SK-N-SH (cell line): ENCODE results near the gene EFCAB6. TPM values are rescaled to one million over a fixed set of nuclear protein-coding genes. Genes with fewer than 3 reads are reported as not detected.
A peak's percentile ranks its signal among the peaks of the same experiment; 100 is the strongest.

Experiments used
- CTCF ChIA-PET: fragments of 300-600, 350-600 bp; formaldehyde crosslinking; extraction: SDS; loops from one replicate; lab custom pipeline; 2021; lab: Yijun Ruan, JAX
- POLR2A ChIA-PET: fragments of 350-600 bp; sonication (Branson Sonifier 250); formaldehyde crosslinking; extraction: SDS; loops from one replicate; lab custom pipeline; 2020; ENCODE audit warnings: antibody characterized with exemption, inconsistent platforms; lab: Yijun Ruan, JAX
- DNase-seq: peaks from one replicate; pipeline ENCODE4 v3.0.0; 2012
- H2AFZ ChIP-seq: fragments of 200-600 bp; sonication (generic); 2 replicates; pipeline ENCODE4 v1.8.1; 2016; ENCODE audit warnings: antibody characterized with exemption, mild to moderate bottlenecking, low read depth
- H3F3A ChIP-seq: fragments of 200-600 bp; sonication (generic); replicated peaks from 2 replicates; pipeline ENCODE3; 2016; ENCODE audit warnings: antibody characterized with exemption, mild to moderate bottlenecking; ENCODE audit not compliant: insufficient read depth
- H3K27ac ChIP-seq, 2 experiments: fragments of 200-500 bp in 1 of 2; fragments of 200-600 bp in 1 of 2; sonication (Bioruptor generic) in 1 of 2; sonication (generic), shearing (Covaris generic) in 1 of 2; 2 replicates each; pipeline versions ENCODE4 v1.5.1 to v1.6.1; 2014 to 2016; ENCODE audit warnings: low read depth in 2 of 2, inconsistent platforms in 1 of 2, low read length in 1 of 2, mild to moderate bottlenecking in 1 of 2, mixed read lengths in 1 of 2
- H3K27me3 ChIP-seq: fragments of 200-600 bp; sonication (generic), shearing (Covaris generic); 2 replicates; pipeline ENCODE4 v1.6.1; 2016; ENCODE audit warnings: mixed run types; ENCODE audit not compliant: insufficient read depth
- H3K36me3 ChIP-seq, 2 experiments: fragments of 200-500 bp in 1 of 2; fragments of 200-600 bp in 1 of 2; sonication (Bioruptor generic) in 1 of 2; sonication (generic) in 1 of 2; replicated peaks in 1 of 2; 2 replicates each; pipeline versions ENCODE3 to v1.5.1; 2014 to 2016; ENCODE audit warnings: low read length in 1 of 2, mild to moderate bottlenecking in 1 of 2; ENCODE audit not compliant: insufficient read depth in 2 of 2, control insufficient read depth in 1 of 2
- H3K4me1 ChIP-seq, 2 experiments: fragments of 200-500 bp in 1 of 2; fragments of 200-600 bp in 1 of 2; sonication (Bioruptor generic) in 1 of 2; sonication (generic), shearing (Covaris generic) in 1 of 2; 2 replicates each; pipeline versions ENCODE4 v1.5.1 to v1.6.1; 2014 to 2016; ENCODE audit warnings: low read depth in 1 of 2, low read length in 1 of 2, mixed run types in 1 of 2; ENCODE audit not compliant: insufficient read depth in 2 of 2, control insufficient read depth in 1 of 2
- H3K4me2 ChIP-seq: fragments of 200-600 bp; sonication (generic), shearing (Covaris generic); 2 replicates; pipeline ENCODE4 v1.6.1; 2017; ENCODE audit warnings: mixed run types
- H3K4me3 ChIP-seq, 2 experiments: fragments of 200-500 bp in 1 of 2; fragments of 200-600 bp in 1 of 2; sonication (Bioruptor generic) in 1 of 2; sonication (generic), shearing (Covaris generic) in 1 of 2; 2 replicates each; pipeline versions ENCODE4 v1.5.1 to v1.8.1; 2014 to 2016; ENCODE audit warnings: low read depth in 2 of 2, inconsistent platforms in 1 of 2, low read length in 1 of 2, mild to moderate bottlenecking in 1 of 2, mixed read lengths in 1 of 2, moderate library complexity in 1 of 2
- H3K79me2 ChIP-seq: fragments of 200-600 bp; sonication (generic); 2 replicates; pipeline ENCODE4 v1.8.1; 2017; ENCODE audit warnings: mild to moderate bottlenecking; ENCODE audit not compliant: insufficient read depth
- H3K9ac ChIP-seq: fragments of 200-600 bp; sonication (generic); 2 replicates; pipeline ENCODE4 v1.6.1; 2017; ENCODE audit warnings: mixed run types
- H3K9me2 ChIP-seq: fragments of 200-600 bp; sonication (generic); 2 replicates; pipeline ENCODE4 v1.6.1; 2017; ENCODE audit warnings: mixed run types
- H3K9me3 ChIP-seq: fragments of 200-600 bp; sonication (generic); 2 replicates; pipeline ENCODE4 v1.6.1; 2017; ENCODE audit warnings: mixed run types, mild to moderate bottlenecking, moderate library complexity
- H4K20me1 ChIP-seq: fragments of 200-600 bp; sonication (generic); 2 replicates; pipeline ENCODE4 v1.6.1; 2017; ENCODE audit warnings: mild to moderate bottlenecking, mixed run types; ENCODE audit not compliant: insufficient read depth
- EZH2phosphoT487 ChIP-seq: fragments of 200-600 bp; sonication (generic); IDR thresholded peaks from 2 replicates; pipeline ENCODE4 v1.6.1; 2017; ENCODE audit warnings: low read depth, mixed run types, mild to moderate bottlenecking, antibody characterized with exemption, moderate library complexity, borderline replicate concordance
- GATA2 ChIP-seq: sonication (generic); formaldehyde crosslinking; IDR thresholded peaks from 2 replicates; pipeline ENCODE4 v1.5.0; 2020; ENCODE audit warnings: mild to moderate bottlenecking, missing genetic modification reagents
- MXI1 ChIP-seq: IDR thresholded peaks from 2 replicates; pipeline ENCODE4 v1.6.1; 2012; ENCODE audit warnings: mild to moderate bottlenecking, low read depth, low read length, improper control_type of control experiment
- NFIC ChIP-seq: IDR thresholded peaks from 2 replicates; pipeline ENCODE4 v1.4.0; 2012; ENCODE audit warnings: borderline replicate concordance
- POLR2AphosphoS5 ChIP-seq: IDR thresholded peaks from 2 replicates; pipeline ENCODE4 v1.6.1; 2012; ENCODE audit warnings: low read depth, low read length
- RFX5 ChIP-seq: IDR thresholded peaks from 2 replicates; pipeline ENCODE4 v1.6.1; 2012; ENCODE audit warnings: mild to moderate bottlenecking, improper control_type of control experiment, low read length
- SMC3 ChIP-seq: IDR thresholded peaks from 2 replicates; pipeline ENCODE4 v1.6.1; 2012; ENCODE audit warnings: low read depth, low read length, improper control_type of control experiment
- TCF12 ChIP-seq: IDR thresholded peaks from 2 replicates; pipeline ENCODE4 v1.4.0; 2012
- YY1 ChIP-seq: IDR thresholded peaks from 2 replicates; pipeline ENCODE4 v1.4.0; 2012; ENCODE audit warnings: low read depth, mild to moderate bottlenecking
- WGBS: methylation state at CpG from one replicate; pipeline ENCODE4 v1.1.6; 2017; ENCODE audit warnings: low lambda C conversion rate; 5-methylcytosine and 5-hydroxymethylcytosine counted together
- polyA plus RNA-seq, 3 experiments: library from polyadenylated mRNA; depleted of rRNA; stranded (reverse); fragments of >200 nt; gene quantifications; 2 replicates each; pipeline ENCODE4 v1.2.3, GENCODE V29; 2012
- TF ChIP-seq, protein P1 (sequence below): fragments of 200-600 bp; sonication (generic); IDR thresholded peaks from 2 replicates; pipeline ENCODE4 v1.6.1; 2017; ENCODE audit warnings: antibody characterized with exemption, mild to moderate bottlenecking, moderate library complexity
- TF ChIP-seq, protein P2 (sequence below): IDR thresholded peaks from 2 replicates; pipeline ENCODE4 v1.4.0; 2012; ENCODE audit warnings: low read depth
- TF ChIP-seq, protein P3 (sequence below): IDR thresholded peaks from 2 replicates; pipeline ENCODE4 v1.6.1; 2012; ENCODE audit warnings: mild to moderate bottlenecking, low read depth, low read length, moderate library complexity
- TF ChIP-seq, protein P4 (sequence below): fragments of 150-350 bp; IDR thresholded peaks from 2 replicates; pipeline ENCODE4 v1.6.1; 2017; ENCODE audit warnings: antibody characterized with exemption, low read length, low read depth, borderline replicate concordance
- TF ChIP-seq, protein P5 (sequence below): IDR thresholded peaks from 2 replicates; pipeline ENCODE4 v1.4.0; 2012; ENCODE audit warnings: low read depth, borderline replicate concordance

Gene EFCAB6
- polyA plus RNA-seq, 1 of the 3 experiments (the other 2 are of a cell fraction): 0.46 TPM

DNA sequence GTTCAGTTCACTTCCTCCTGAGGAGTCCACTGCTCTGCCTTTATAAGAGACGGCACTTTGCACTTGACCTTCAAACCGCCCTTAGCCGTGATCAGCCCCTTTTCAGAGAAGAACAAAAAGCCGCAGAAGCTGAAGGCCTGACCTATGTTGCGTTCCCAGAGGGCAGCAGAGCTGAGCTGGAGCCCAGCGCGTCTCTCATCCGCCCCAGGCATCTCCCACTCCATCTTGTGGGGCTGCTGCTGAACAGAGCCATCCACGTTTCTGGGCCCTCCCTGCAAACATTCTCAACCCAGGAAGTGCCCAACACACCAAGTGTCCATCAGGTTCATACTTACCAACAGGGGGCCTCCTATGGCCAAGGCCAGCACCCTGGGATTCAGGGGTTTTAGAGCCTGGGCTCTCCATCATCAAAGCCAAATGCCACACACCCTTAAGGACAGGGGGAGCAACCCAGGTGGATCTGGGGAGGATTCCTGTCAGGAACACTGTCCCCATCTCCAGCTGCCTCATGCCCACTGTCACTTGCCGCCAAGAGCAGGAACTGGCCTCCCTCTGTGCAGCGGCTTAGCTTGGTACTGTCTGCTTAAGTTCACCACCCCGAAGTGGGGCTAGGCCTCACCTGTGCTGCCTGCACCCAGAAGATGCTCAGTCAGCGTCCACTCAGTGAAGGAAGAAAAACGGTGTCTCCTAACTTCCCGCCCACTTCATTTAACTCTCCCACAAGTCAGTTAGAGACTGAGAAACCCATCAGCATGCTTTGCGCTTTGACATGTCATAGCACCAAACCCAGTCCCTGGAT lies 16.0 kb upstream of the EFCAB6 start:
- H3K79me2 ChIP-seq: no peaks in the 10 kb centered on the region
- no peak for DNase-seq
- no peak overlapping the region for H3K9ac ChIP-seq
- H3K9me2 ChIP-seq: no peaks in the 10 kb centered on the region
- no peak overlapping the region for H3K4me3 ChIP-seq
- POLR2A ChIA-PET: no interaction called here
- no peak overlapping the region for H3K4me2 ChIP-seq
- peaks cover 0 to 36% of the 10 kb centered on the region in 2 experiments; a peak in 2 of 4 replicates for H3K4me1 ChIP-seq
- H3K27me3 ChIP-seq: no peaks in the 10 kb centered on the region
- no peak for TF ChIP-seq GATA2 (CRISPR knock-in tag)
- TF ChIP-seq, protein P1, sequence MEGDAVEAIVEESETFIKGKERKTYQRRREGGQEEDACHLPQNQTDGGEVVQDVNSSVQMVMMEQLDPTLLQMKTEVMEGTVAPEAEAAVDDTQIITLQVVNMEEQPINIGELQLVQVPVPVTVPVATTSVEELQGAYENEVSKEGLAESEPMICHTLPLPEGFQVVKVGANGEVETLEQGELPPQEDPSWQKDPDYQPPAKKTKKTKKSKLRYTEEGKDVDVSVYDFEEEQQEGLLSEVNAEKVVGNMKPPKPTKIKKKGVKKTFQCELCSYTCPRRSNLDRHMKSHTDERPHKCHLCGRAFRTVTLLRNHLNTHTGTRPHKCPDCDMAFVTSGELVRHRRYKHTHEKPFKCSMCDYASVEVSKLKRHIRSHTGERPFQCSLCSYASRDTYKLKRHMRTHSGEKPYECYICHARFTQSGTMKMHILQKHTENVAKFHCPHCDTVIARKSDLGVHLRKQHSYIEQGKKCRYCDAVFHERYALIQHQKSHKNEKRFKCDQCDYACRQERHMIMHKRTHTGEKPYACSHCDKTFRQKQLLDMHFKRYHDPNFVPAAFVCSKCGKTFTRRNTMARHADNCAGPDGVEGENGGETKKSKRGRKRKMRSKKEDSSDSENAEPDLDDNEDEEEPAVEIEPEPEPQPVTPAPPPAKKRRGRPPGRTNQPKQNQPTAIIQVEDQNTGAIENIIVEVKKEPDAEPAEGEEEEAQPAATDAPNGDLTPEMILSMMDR: 0 out of 2 replicates have a peak, but pooled peaks have one; percentile 8
- TF ChIP-seq, all 33 proteins: peak for 1
- H3K9me3 ChIP-seq: no peaks in the 10 kb centered on the region
- H3K27ac ChIP-seq: peak overlapping the region in 1 of 2 experiments; percentile 84; a peak in 2 of 4 replicates
- 97% methylated on average over 6 of the region's 16 CpGs for WGBS
- no peaks in the 10 kb centered on the region for H4K20me1 ChIP-seq
- CTCF ChIA-PET: interaction anchor here (0.6 to 3.9 kb wide), 10 partner anchors 11 to 77 kb away, joined by 3 to 17 read pairs (median 3); no protein-coding TSS in a partner anchor
- no peaks in the 10 kb centered on the region for H3K36me3 ChIP-seq
- no peak overlapping the region for H2AFZ ChIP-seq
- peaks cover 5% of the 10 kb centered on the region for H3F3A ChIP-seq

DNA sequence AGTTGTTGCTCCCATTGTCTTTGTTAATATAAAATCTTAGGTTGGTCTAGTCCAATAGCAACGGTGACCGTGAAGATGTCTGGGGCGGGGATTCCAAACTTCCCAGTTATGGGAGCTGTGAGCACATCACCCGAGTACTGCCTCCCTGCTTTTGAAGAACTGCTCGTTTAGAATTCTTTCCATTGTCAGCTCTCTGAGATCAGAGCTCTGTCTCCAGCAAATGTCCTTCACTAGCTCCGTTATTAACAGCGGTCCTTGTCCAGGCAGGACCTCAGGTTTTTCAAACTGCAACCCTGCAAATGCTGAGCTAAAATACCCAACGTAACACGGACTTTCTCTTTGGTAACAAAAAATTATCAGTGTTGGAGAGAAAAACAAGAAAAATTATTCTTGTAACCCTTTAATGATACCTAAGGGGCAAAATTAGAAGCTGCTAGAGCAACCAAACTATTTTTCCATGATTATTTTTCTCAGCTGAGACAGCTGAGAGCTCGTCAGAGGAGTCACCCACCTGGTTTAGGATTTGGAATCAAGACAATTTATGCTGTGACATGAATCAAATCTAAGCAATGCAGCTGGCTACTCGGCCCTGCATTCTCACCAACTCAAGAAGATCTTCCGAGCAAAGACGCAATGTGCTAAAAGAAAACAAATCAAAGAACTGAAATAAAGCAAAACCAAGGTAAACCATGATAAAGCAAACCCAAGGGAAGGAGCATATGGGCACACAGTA lies 15.1 kb upstream of the EFCAB6 start:
- POLR2A ChIA-PET: no interaction called here
- TF ChIP-seq NFIC (no peak), MXI1 (no peak; the same call in 1 of the 2 replicates), SMC3 (no peak), YY1 (no peak), POLR2AphosphoS5 (no peak), EZH2phosphoT487 (no peak), TCF12 (no peak), RFX5 (no peak)
- TF ChIP-seq, protein P2, sequence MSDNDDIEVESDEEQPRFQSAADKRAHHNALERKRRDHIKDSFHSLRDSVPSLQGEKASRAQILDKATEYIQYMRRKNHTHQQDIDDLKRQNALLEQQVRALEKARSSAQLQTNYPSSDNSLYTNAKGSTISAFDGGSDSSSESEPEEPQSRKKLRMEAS: no peak
- TF ChIP-seq, protein P3, sequence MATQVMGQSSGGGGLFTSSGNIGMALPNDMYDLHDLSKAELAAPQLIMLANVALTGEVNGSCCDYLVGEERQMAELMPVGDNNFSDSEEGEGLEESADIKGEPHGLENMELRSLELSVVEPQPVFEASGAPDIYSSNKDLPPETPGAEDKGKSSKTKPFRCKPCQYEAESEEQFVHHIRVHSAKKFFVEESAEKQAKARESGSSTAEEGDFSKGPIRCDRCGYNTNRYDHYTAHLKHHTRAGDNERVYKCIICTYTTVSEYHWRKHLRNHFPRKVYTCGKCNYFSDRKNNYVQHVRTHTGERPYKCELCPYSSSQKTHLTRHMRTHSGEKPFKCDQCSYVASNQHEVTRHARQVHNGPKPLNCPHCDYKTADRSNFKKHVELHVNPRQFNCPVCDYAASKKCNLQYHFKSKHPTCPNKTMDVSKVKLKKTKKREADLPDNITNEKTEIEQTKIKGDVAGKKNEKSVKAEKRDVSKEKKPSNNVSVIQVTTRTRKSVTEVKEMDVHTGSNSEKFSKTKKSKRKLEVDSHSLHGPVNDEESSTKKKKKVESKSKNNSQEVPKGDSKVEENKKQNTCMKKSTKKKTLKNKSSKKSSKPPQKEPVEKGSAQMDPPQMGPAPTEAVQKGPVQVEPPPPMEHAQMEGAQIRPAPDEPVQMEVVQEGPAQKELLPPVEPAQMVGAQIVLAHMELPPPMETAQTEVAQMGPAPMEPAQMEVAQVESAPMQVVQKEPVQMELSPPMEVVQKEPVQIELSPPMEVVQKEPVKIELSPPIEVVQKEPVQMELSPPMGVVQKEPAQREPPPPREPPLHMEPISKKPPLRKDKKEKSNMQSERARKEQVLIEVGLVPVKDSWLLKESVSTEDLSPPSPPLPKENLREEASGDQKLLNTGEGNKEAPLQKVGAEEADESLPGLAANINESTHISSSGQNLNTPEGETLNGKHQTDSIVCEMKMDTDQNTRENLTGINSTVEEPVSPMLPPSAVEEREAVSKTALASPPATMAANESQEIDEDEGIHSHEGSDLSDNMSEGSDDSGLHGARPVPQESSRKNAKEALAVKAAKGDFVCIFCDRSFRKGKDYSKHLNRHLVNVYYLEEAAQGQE: no peak
- TF ChIP-seq, protein P4, sequence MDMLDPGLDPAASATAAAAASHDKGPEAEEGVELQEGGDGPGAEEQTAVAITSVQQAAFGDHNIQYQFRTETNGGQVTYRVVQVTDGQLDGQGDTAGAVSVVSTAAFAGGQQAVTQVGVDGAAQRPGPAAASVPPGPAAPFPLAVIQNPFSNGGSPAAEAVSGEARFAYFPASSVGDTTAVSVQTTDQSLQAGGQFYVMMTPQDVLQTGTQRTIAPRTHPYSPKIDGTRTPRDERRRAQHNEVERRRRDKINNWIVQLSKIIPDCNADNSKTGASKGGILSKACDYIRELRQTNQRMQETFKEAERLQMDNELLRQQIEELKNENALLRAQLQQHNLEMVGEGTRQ: no peak
- TF ChIP-seq, protein P5, sequence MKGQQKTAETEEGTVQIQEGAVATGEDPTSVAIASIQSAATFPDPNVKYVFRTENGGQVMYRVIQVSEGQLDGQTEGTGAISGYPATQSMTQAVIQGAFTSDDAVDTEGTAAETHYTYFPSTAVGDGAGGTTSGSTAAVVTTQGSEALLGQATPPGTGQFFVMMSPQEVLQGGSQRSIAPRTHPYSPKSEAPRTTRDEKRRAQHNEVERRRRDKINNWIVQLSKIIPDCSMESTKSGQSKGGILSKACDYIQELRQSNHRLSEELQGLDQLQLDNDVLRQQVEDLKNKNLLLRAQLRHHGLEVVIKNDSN: no peak

More for the DNA sequence above, 15.1 kb upstream of the EFCAB6 start:
- Histone ChIP-seq H3K4me2 (peak overlapping the region; percentile 65), H3K9me3 (no peaks in the 10 kb centered on the region), H3F3A (peaks cover 5% of the 10 kb centered on the region), H2AFZ (no peak overlapping the region), H3K27me3 (no peaks in the 10 kb centered on the region), H3K4me1 (peaks cover 0 to 36% of the 10 kb centered on the region in 2 experiments; a peak in 2 of 4 replicates), H3K36me3 (no peaks in the 10 kb centered on the region), H3K9ac (peak overlapping the region; percentile 25; the same call in 1 of the 2 replicates), H4K20me1 (no peaks in the 10 kb centered on the region), H3K79me2 (no peaks in the 10 kb centered on the region), H3K27ac (peak overlapping the region; percentile 53 to 72; a peak in 3 of 4 replicates), H3K4me3 (no peak overlapping the region; a peak in 1 of 4 replicates), H3K9me2 (no peaks in the 10 kb centered on the region)
- CTCF ChIA-PET: interaction anchor here (0.9 to 3.9 kb wide), 6 partner anchors 12 to 441 kb away, joined by 3 to 17 read pairs (median 4); no protein-coding TSS in a partner anchor
- WGBS: 67% methylated on average over 11 of the region's 13 CpGs
- no peak for DNase-seq
